Measurements from ENCODE around the gene KRTAP9-3.

- TF ChIP-seq CTCF (IDR thresholded peaks at IDR 0.05) (no peak), POLR2A (IDR thresholded peaks at IDR 0.05) (no peak)
Observed at GRCh38 chr17:41226051-41226450, 6.2 kb upstream of the KRTAP9-3 start.

Measured in heart left ventricle (tissue), 13 donors.